HG02885 (cell line): ENCODE data around the gene OMD.
A peak's percentile ranks its signal among the peaks of the same experiment; 100 is the strongest.
"Not testable (repeated sequence)": the region's sequence is repeated elsewhere in the genome, so short reads cannot be mapped to it uniquely, and the experiment has no call there.

ENCODE experiments used
- ATAC-seq: cut with Tn5 transposase; IDR thresholded peaks from one replicate; pipeline ENCODE4 v1.9.1; 2021; ENCODE audit warnings: mild to moderate bottlenecking; ENCODE audit not compliant: unreplicated experiment, poor library complexity

Gene OMD

GRCh38 chr9:92414566-92414965, 9.7 kb downstream of the OMD start:
- ATAC-seq, result no peak

- ATAC-seq, result not testable (repeated sequence)
Observed at GRCh38 chr9:92411157-92411556, 13.1 kb downstream of the OMD start.

GRCh38 chr9:92408747-92409478, 15.4 kb downstream of the OMD start:
- ATAC-seq, result no peak

- ATAC-seq, result no peak
Observed at GRCh38 chr9:92407818-92408217, 16.5 kb downstream of the OMD start.

- ATAC-seq, result peak; percentile 76
Observed at GRCh38 chr9:92406477-92406876, 17.8 kb downstream of the OMD start.

- no peak for ATAC-seq
Observed at GRCh38 chr9:92405818-92406217, 18.5 kb downstream of the OMD start.

GRCh38 chr9:92404042-92404836, 20.0 kb downstream of the OMD start, which contains the start of gene OGN:
OGN (minus strand) TSS chr9:92404578; CDS start chr9:92403407, 1,171 bp downstream.
- no peak for ATAC-seq

- no peak for ATAC-seq
Observed at GRCh38 chr9:92402826-92403745, 21.2 kb downstream of the OMD start.

GRCh38 chr9:92402360-92402759, 21.9 kb downstream of the OMD start:
- ATAC-seq, result no peak

GRCh38 chr9:92397853-92398252, 26.4 kb downstream of the OMD start:
- no peak for ATAC-seq

GRCh38 chr9:92395617-92396016, 28.7 kb downstream of the OMD start:
- no peak for ATAC-seq

- ATAC-seq, result no peak
Observed at GRCh38 chr9:92393686-92394085, 30.6 kb downstream of the OMD start.

GRCh38 chr9:92392690-92393089, 31.6 kb downstream of the OMD start:
- no peak for ATAC-seq

GRCh38 chr9:92385953-92386352, 38.3 kb downstream of the OMD start:
- ATAC-seq, result no peak

- no peak for ATAC-seq
Observed at GRCh38 chr9:92385477-92385876, 38.8 kb downstream of the OMD start.

GRCh38 chr9:92385001-92385400, 39.3 kb downstream of the OMD start:
- ATAC-seq, result no peak

GRCh38 chr9:92384375-92384774, 39.9 kb downstream of the OMD start:
- ATAC-seq, result no peak

GRCh38 chr9:92381775-92382174, 42.5 kb downstream of the OMD start:
- ATAC-seq, result no peak

GRCh38 chr9:92380603-92381002, 43.7 kb downstream of the OMD start:
- ATAC-seq, result no peak

- no peak for ATAC-seq
Observed at GRCh38 chr9:92378865-92379560, 45.3 kb downstream of the OMD start.
